Heart left ventricle (tissue), 16 donors: ENCODE measurements around the gene CKMT2. TPM values are rescaled to one million over a fixed set of nuclear protein-coding genes. Genes with fewer than 3 reads are reported as not detected.

ENCODE experiments used
- ATAC-seq, 4 donors: fragments of 200-7000 bp; cut with Tn5 transposase; one replicate each; pipeline ENCODE4 v1.9.1; 2020 to 2022; ENCODE audit warnings: moderate library complexity in 4 of 4, mild to moderate bottlenecking in 3 of 4, moderate number of reproducible peaks in 1 of 4
- DNase-seq, 5 donors: peaks; one replicate each; pipeline ENCODE4 v3.0.0-alpha.2; 2020
- H3K27ac ChIP-seq, 12 donors: fragments of 200-600 bp; sonication (generic) in 4 of 12; one replicate each; pipeline versions ENCODE4 v1.5.0 to v1.8.0; 2016 to 2022; ENCODE audit warnings: mild to moderate bottlenecking in 2 of 12
- H3K27me3 ChIP-seq, 9 donors: fragments of 200-600 bp; sonication (generic) in 2 of 9; one replicate each; pipeline versions ENCODE4 v1.5.1 to v1.8.0; 2016 to 2022; ENCODE audit warnings: mild to moderate bottlenecking in 3 of 9
- H3K36me3 ChIP-seq, 9 donors: fragments of 200-600 bp; sonication (generic) in 2 of 9; one replicate each; pipeline versions ENCODE4 v1.5.0 to v1.8.0; 2018 to 2022; ENCODE audit warnings: mild to moderate bottlenecking in 2 of 9
- H3K4me1 ChIP-seq, 12 donors: fragments of 200-600 bp; sonication (generic) in 4 of 12; one replicate each; pipeline versions ENCODE4 v1.5.0 to v1.8.0; 2016 to 2022; ENCODE audit warnings: mild to moderate bottlenecking in 3 of 12
- H3K4me3 ChIP-seq, 12 donors: fragments of 200-600 bp; sonication (generic) in 4 of 12; one replicate each; pipeline versions ENCODE4 v1.5.0 to v1.8.0; 2017 to 2022; ENCODE audit warnings: mild to moderate bottlenecking in 9 of 12, moderate library complexity in 4 of 12
- H3K9me3 ChIP-seq, 12 donors: fragments of 200-600 bp; sonication (generic) in 4 of 12; one replicate each; pipeline versions ENCODE4 v1.5.0 to v1.8.0; 2016 to 2022; ENCODE audit warnings: mild to moderate bottlenecking in 1 of 12
- POLR2A ChIP-seq, 2 donors: fragments of 450-650 bp; IDR thresholded peaks; one replicate each; pipeline ENCODE4 v1.6.1; 2017; ENCODE audit warnings: antibody characterized with exemption in 2 of 2, mild to moderate bottlenecking in 2 of 2, moderate library complexity in 2 of 2
- WGBS, 4 donors: extraction: QIAGEN DNeasy Blood & Tissue Kit in 2 of 4; methylation state at CpG; one replicate each; pipeline versions ENCODE4 v1.1.5 to v1.1.7; 2013 to 2018; 5-methylcytosine and 5-hydroxymethylcytosine counted together
- intact Hi-C, 10 donors: fragments of 100-400 bp; cut with DNase I; formaldehyde crosslinking; loops; one replicate each; pipeline versions ENCODE4 v1.11.1 to v1.14.2; 2022
- polyA plus RNA-seq, 2 donors: library from polyadenylated mRNA; stranded (reverse); fragments of 200-250 nt; gene quantifications; one replicate each; pipeline ENCODE4 v1.2.3, GENCODE V29; 2013
- total RNA-seq, 9 donors: library from RNA; depleted of rRNA in 2 of 9; stranded (reverse); fragments of >200 nt in 2 of 9; fragmentation: NEBNext Ultra II Directional in 3 of 9; extraction: Animal tissue kit (Norgen Biotek cat#: 25700) in 3 of 9; gene quantifications; one replicate each; pipeline versions ENCODE4 v1.1.0 to v1.2.4, GENCODE V29; 2016 to 2023
- TF ChIP-seq, protein P1 (sequence below), 12 donors: fragments of 200-600 bp; sonication (generic) in 4 of 12; IDR thresholded peaks; one replicate each; pipeline versions ENCODE4 v1.5.0 to v1.8.0; 2018 to 2022; ENCODE audit warnings: antibody characterized with exemption in 12 of 12, mild to moderate bottlenecking in 5 of 12
- donor health status: ischemic (EF 13 %, LVEDD 7.1; RV severe dilation, severe dysfunction).
- donor health status: healthy with polysubstance abuse.
- donor health status: DM: no; HTN: yes; CAD: no.
- donor health status: DM: no; HTN: no; CAD: no.
- donor health status: ischemic (EF 25% LVEDD 6.9; RV normal size, moderate dysfunction).
- donor health status: ischemic (EF 25% LVEDD 5.7; RV mildly dilated, moderate dysfunction).
- donor health status: healthy.
- donor health status: DM: yes; HTN: yes; CAD: no.
- donor health status: ischemic (EF 35%, LVEDD 5.7; RV mildly dilated, moderate dysfunction).
- donor health status: nonischemic (EF 11% LVEDD 7.7; RV severe dilation, severe dysfunction).
- donor health status: DM: yes; HTN: yes; CAD: no.
- donor health status: PGD.
- donor health status: ischemic (EF 29% LVEDD 5.4; RV normal size, mild dysfunction).
- donor health status: nonischemic (EF 23%, LVEDD 6.1; RV moderate dilation, normal function).

The CKMT2 gene
- total and polyA plus RNA-seq, 11 donors: 890 to 3,872 (median 1,758) TPM

DNA sequence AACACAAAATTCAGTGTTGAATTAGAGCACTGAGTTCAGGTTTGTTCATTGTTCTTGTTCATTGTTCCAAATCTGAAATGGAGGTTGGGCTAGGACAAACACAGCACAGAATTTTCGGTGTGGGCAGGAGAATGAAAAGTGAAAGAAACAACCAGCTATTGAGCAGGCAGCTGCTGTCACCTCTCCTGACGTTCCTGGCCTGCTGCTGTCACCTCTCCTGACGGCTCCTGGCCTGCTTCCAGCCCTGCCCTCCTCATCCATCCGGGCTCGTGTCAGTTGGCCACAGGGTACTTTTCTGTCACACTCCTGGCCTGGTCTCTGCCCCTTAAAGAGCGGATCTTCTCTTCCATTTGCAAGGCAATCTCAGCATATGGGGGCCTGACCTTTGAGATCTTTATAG is 45.2 kb upstream of the CKMT2 start:
- WGBS, 4 donors: 12 to 23% (median 19%) methylated on average over 6 of the region's 6 CpGs
- DNase-seq (peak; percentile 60 to 79 (median 76)), ATAC-seq (peak in 3 of 4 donors; percentile 68 to 83 (median 79))
- Histone ChIP-seq H3K27ac (peak overlapping the region in 8 of 12 donors; percentile 30 to 67 (median 38)), H3K9me3 (no peaks in the 10 kb centered on the region), H3K4me3 (no peak overlapping the region), H3K36me3 (peaks cover 0 to 12% (median 0%) of the 10 kb centered on the region in 9 donors), H3K27me3 (no peaks in the 10 kb centered on the region), H3K4me1 (peaks cover 0 to 17% (median 1%) of the 10 kb centered on the region in 12 donors)
- no peak for TF ChIP-seq POLR2A (IDR thresholded peaks at IDR 0.05)
- TF ChIP-seq, protein P1, sequence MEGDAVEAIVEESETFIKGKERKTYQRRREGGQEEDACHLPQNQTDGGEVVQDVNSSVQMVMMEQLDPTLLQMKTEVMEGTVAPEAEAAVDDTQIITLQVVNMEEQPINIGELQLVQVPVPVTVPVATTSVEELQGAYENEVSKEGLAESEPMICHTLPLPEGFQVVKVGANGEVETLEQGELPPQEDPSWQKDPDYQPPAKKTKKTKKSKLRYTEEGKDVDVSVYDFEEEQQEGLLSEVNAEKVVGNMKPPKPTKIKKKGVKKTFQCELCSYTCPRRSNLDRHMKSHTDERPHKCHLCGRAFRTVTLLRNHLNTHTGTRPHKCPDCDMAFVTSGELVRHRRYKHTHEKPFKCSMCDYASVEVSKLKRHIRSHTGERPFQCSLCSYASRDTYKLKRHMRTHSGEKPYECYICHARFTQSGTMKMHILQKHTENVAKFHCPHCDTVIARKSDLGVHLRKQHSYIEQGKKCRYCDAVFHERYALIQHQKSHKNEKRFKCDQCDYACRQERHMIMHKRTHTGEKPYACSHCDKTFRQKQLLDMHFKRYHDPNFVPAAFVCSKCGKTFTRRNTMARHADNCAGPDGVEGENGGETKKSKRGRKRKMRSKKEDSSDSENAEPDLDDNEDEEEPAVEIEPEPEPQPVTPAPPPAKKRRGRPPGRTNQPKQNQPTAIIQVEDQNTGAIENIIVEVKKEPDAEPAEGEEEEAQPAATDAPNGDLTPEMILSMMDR (IDR thresholded peaks at IDR 0.05): no peak
- intact Hi-C loops: loop anchor here in 2 of 10 donors (10.0 kb wide), 2 partner anchors 223 to 503 kb away; partner anchors contain the start of gene RASGRF2 (in 1 of the 2)

DNA sequence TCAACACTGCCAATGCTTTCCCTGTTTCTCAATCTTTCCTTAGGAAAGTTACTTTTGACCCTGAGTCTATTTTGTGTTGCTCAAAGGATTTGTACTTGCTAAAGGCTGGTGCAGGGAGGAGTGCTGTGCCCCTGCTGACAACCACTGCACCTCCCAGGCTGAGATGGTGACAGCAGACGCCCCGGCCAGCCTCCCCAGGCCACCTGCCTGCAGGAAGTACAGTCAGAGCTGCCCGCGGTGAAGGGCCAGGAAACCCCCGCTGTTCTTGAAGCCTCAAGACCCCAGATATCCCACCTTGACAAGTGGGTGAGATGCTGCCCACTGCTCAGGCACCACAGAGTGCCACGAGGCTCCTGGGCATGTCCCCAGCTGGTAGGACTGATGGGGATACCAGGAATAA is 44.2 kb upstream of the CKMT2 start:
- H3K36me3 ChIP-seq: peaks cover 0 to 5% (median 0%) of the 10 kb centered on the region in 9 donors
- intact Hi-C loops: loop anchor here in 2 of 10 donors (10.0 kb wide), 2 partner anchors 224 to 504 kb away; partner anchors contain the start of gene RASGRF2 (in 1 of the 2)
- peaks cover 0 to 17% (median 1%) of the 10 kb centered on the region in 12 donors for H3K4me1 ChIP-seq
- ATAC-seq (no peak), DNase-seq (no peak)
- no peaks in the 10 kb centered on the region for H3K27me3 ChIP-seq
- no peak overlapping the region for H3K27ac ChIP-seq
- no peaks in the 10 kb centered on the region for H3K9me3 ChIP-seq
- TF ChIP-seq, protein P1 (IDR thresholded peaks at IDR 0.05): no peak
- TF ChIP-seq POLR2A (IDR thresholded peaks at IDR 0.05): no peak
- 72 to 79% (median 74%) methylated on average over 6 of the region's 6 CpGs for WGBS, 4 donors
- H3K4me3 ChIP-seq: no peak overlapping the region

DNA sequence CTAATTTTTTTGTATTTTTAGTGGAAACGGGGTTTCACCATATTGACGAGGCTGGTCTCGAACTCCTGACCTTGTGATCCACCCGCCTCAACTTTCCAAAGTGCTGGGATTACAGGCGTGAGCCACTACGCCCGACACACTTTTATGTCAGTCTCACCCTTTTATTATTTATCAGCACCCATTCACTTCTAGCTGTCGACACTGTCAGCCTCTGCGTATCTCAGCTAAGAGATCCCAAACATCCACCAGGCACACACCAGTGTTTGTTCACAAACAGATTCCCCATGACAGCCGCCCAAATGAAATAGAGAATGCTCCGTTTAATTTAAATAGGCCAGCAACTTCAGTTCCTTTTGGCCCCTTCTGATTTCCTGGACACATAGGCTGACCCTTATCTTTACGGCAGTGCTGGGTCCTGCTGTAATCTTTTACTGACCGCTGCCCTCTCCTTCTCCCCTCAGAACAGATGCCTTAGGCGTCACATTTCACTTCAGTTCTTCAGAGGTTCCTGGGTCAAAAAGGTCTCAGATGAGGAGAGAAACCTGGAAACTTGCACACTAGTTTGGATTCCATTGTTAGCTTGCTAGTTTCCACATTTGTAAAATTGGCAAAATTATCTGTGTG is 43.1 kb upstream of the CKMT2 start:
- Histone ChIP-seq H3K27ac (peak overlapping the region in 1 of 12 donors; percentile 10), H3K4me3 (no peak overlapping the region), H3K4me1 (peaks cover 0 to 21% (median 4%) of the 10 kb centered on the region in 12 donors), H3K27me3 (no peaks in the 10 kb centered on the region), H3K36me3 (no peaks in the 10 kb centered on the region), H3K9me3 (no peaks in the 10 kb centered on the region)
- ATAC-seq: peak; percentile 59 to 76 (median 74)
- intact Hi-C loops: loop anchor here in 9 of 10 donors (5.0 to 10.0 kb wide), 11 partner anchors 105 to 708 kb away; partner anchors contain the start of genes FAM151B (in 1 of the 9) and RASGRF2 (in 1 of the 9)
- DNase-seq: peak in 1 of 5 donors; percentile 42
- no peak for TF ChIP-seq POLR2A (IDR thresholded peaks at IDR 0.05)
- TF ChIP-seq, protein P1 (IDR thresholded peaks at IDR 0.05): no peak
- 52 to 63% (median 58%) methylated on average over 14 of the region's 14 CpGs for WGBS, 4 donors

DNA sequence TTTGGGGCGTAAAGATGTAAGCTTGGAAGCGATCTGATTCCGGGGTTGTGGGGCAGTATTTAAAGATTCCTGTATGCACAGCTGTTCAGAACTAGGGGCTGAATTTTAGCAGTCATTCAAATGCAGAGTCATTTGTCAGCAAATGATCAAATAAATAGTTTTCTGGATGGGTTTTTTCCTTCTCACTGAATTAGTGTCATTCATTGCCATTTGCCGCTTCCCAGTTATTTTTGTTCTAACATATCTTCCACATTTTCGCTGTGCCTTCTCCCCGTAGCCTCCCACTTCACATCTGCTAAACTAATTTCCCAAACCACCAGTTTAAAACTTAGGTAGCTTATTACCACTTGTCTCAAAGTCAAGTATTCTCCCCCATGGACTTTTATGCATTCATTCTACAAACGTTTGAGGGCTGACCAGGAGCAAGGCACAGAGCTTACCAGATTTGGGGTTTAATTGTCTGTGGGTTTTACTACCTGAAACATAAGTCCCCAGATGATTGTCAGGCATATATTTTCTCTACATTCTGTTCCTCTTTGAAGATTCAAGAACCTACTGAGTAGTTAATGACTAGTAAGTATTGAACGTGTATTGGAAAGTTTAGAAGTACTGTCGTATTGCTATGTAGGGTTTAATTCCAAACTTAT is 41.3 kb upstream of the CKMT2 start:
- no peaks in the 10 kb centered on the region for H3K36me3 ChIP-seq
- H3K27me3 ChIP-seq: no peaks in the 10 kb centered on the region
- DNase-seq (no peak), ATAC-seq (no peak)
- H3K9me3 ChIP-seq: no peaks in the 10 kb centered on the region
- intact Hi-C loops: loop anchor here in 9 of 10 donors (5.0 to 10.0 kb wide), 10 partner anchors 103 to 710 kb away; partner anchors contain the start of gene FAM151B (in 1 of the 9)
- 80 to 89% (median 87%) methylated on average over 9 of the region's 9 CpGs for WGBS, 4 donors
- peaks cover 0 to 27% (median 8%) of the 10 kb centered on the region in 12 donors for H3K4me1 ChIP-seq
- H3K27ac ChIP-seq: no peak overlapping the region
- no peak overlapping the region for H3K4me3 ChIP-seq
- TF ChIP-seq POLR2A (IDR thresholded peaks at IDR 0.05): no peak
- TF ChIP-seq, protein P1 (IDR thresholded peaks at IDR 0.05): no peak
